ENCODE data around the gene RAE1. TPM values are rescaled to one million over a fixed set of nuclear protein-coding genes. Genes with fewer than 3 reads are reported as not detected.
A peak's percentile ranks its signal among the peaks of the same experiment; 100 is the strongest.

The RAE1 gene
- total RNA-seq, 1 experiment from 2014 or later = 31.3 TPM

GRCh38 chr20:57329608-57330221, 21.3 kb upstream of the RAE1 start, which contains the start of gene SPO11:
SPO11 (plus strand) TSS chr20:57329803; CDS start chr20:57329868, 65 bp downstream.
- CTCF ChIA-PET = interaction anchor here (0.5 to 10.6 kb wide), 46 partner anchors 10 to 779 kb away, joined by 3 to 239 read pairs (median 4); partner anchors contain the start of gene RAE1
- Mint-ChIP-seq H3K4me3 (no peak within 1 kb of the TSS), H3K27ac (no peak within 1 kb of the TSS), H3K4me1 (peaks cover 10% of the 10 kb centered on the region), H3K27me3 (ENCODE audit: low read depth) (no peaks in the 10 kb centered on the region), H3K36me3 (no peaks in the 10 kb centered on the region), H3K9me3 (no peaks in the 10 kb centered on the region)
- ATAC-seq (peak; percentile 88), DNase-seq (ENCODE audit: low spot score) (peak; percentile 76)
- TF ChIP-seq NFE2L1 (CRISPR knock-in tag; IDR thresholded peaks at IDR 0.05) (no peak), GTF2I (CRISPR knock-in tag; conservative IDR thresholded peaks at IDR 0.05) (no peak), PRRX2 (CRISPR knock-in tag; IDR thresholded peaks at IDR 0.05) (no peak), FOXP1 (CRISPR knock-in tag; IDR thresholded peaks at IDR 0.05; ENCODE audit: borderline replicate concordance) (0 out of 2 replicates have a peak, but pooled peaks have one; percentile 18), MAX (CRISPR knock-in tag; IDR thresholded peaks at IDR 0.05) (peak; percentile 44; the same call in 1 of the 2 replicates), CTCF (IDR thresholded peaks at IDR 0.05) (peak; percentile 58)
- POLR2A ChIA-PET = no interaction called here

- Mint-ChIP-seq H3K36me3 (no peaks in the 10 kb centered on the region), H3K27ac (no peak overlapping the region), H3K27me3 (ENCODE audit: low read depth) (no peaks in the 10 kb centered on the region), H3K4me3 (no peak overlapping the region), H3K4me1 (peaks cover 10% of the 10 kb centered on the region), H3K9me3 (no peaks in the 10 kb centered on the region)
- POLR2A ChIA-PET = no interaction called here
- TF ChIP-seq PREB (CRISPR knock-in tag; IDR thresholded peaks at IDR 0.05; ENCODE audit: borderline replicate concordance) (no peak), HMGXB4 (CRISPR knock-in tag; IDR thresholded peaks at IDR 0.05) (no peak), NFE2L1 (CRISPR knock-in tag; IDR thresholded peaks at IDR 0.05) (no peak), PRDM15 (CRISPR knock-in tag; IDR thresholded peaks at IDR 0.05) (no peak)
- DNase-seq (ENCODE audit: low spot score) (no peak), ATAC-seq (no peak)
- CTCF ChIA-PET = interaction anchor here (1.1 to 10.6 kb wide), 7 partner anchors 18 to 694 kb away, joined by 3 to 239 read pairs (median 15); partner anchors contain the start of gene RAE1
Measured at GRCh38 chr20:57330998-57331397, 20.1 kb upstream of the RAE1 start.

Measured in WTC11 (cell line).